Panc1 (cell line): ENCODE measurements around the gene SSH2. TPM values are rescaled to one million over a fixed set of nuclear protein-coding genes. Genes with fewer than 3 reads are reported as not detected.

Experiments used
- ATAC-seq: fragments of 200-7000 bp; cut with Tn5 transposase; 2 replicates; pipeline ENCODE4 v1.9.1; 2020; ENCODE audit warnings: mild to moderate bottlenecking, moderate library complexity
- BruUV-seq: library from RNA; stranded (reverse); fragments of 400-500 nt; replicated peaks from 2 replicates; lab custom pipeline; 2021; lab: Mats Ljungman, UMichigan
- CTCF ChIA-PET: fragments of 300-600 bp; sonication (Branson Sonifier 250); formaldehyde crosslinking; loops from one replicate; lab custom pipeline; 2022; ENCODE audit warnings: antibody characterized with exemption; lab: Charles Lee
- POLR2A ChIA-PET: fragments of 300-600 bp; sonication (Branson Sonifier 250); formaldehyde crosslinking; loops from one replicate; lab custom pipeline; 2022; ENCODE audit warnings: antibody characterized with exemption; lab: Charles Lee
- DNase-seq: peaks from one replicate; pipeline ENCODE4 v3.0.0-alpha.2; 2010; ENCODE audit warnings: low read depth, low spot score
- H3K27ac ChIP-seq: 2 replicates; pipeline ENCODE4 v1.5.1; 2011; ENCODE audit warnings: mild to moderate bottlenecking, low read length, inconsistent platforms
- H3K27me3 ChIP-seq: fragments of 200-500 bp; sonication (Bioruptor generic); 2 replicates; pipeline ENCODE4 v1.6.0; 2014; ENCODE audit warnings: low read length, inconsistent platforms; ENCODE audit not compliant: control insufficient read depth, insufficient read depth
- H3K36me3 ChIP-seq: fragments of 200-500 bp; sonication (Bioruptor generic); 2 replicates; pipeline ENCODE4 v1.5.1; 2014; ENCODE audit warnings: inconsistent platforms, mild to moderate bottlenecking, low read length, moderate library complexity; ENCODE audit not compliant: control insufficient read depth, insufficient read depth
- H3K4me1 ChIP-seq: 2 replicates; pipeline ENCODE4 v1.5.1; 2011; ENCODE audit warnings: inconsistent platforms, mild to moderate bottlenecking, low read length, moderate library complexity; ENCODE audit not compliant: control insufficient read depth, insufficient read depth
- H3K4me3 ChIP-seq, 2 experiments: 2 replicates each; pipeline ENCODE4 v1.5.1; 2011 to 2012; ENCODE audit warnings: low read depth in 2 of 2, low read length in 2 of 2, mild to moderate bottlenecking in 2 of 2, inconsistent platforms in 1 of 2, moderate library complexity in 1 of 2
- H3K9me3 ChIP-seq: fragments of 200-500 bp; sonication (Bioruptor generic); 2 replicates; pipeline ENCODE4 v1.5.1; 2014; ENCODE audit warnings: low read depth, mild to moderate bottlenecking, inconsistent platforms, low read length, moderate library complexity; ENCODE audit not compliant: control insufficient read depth, insufficient read depth
- POLR2AphosphoS5 ChIP-seq: IDR thresholded peaks from 2 replicates; pipeline ENCODE4 v1.6.1; 2012; ENCODE audit warnings: mild to moderate bottlenecking, low read depth, low read length, moderate library complexity
- REST ChIP-seq, 2 experiments: IDR thresholded peaks; 2 replicates each; pipeline ENCODE4 v1.6.1; 2011 to 2012; ENCODE audit warnings: low read depth in 2 of 2, control low read depth in 1 of 2, low read length in 1 of 2, mild to moderate bottlenecking in 1 of 2, moderate library complexity in 1 of 2; ENCODE audit not compliant: insufficient read depth in 1 of 2
- SIN3A ChIP-seq: IDR thresholded peaks from 2 replicates; pipeline ENCODE4 v1.6.1; 2012; ENCODE audit warnings: low read depth, mild to moderate bottlenecking, low read length, moderate library complexity, borderline replicate concordance; ENCODE audit not compliant: insufficient read depth
- TCF7L2 ChIP-seq: IDR thresholded peaks from 2 replicates; pipeline ENCODE4 v1.6.1; 2011; ENCODE audit warnings: mild to moderate bottlenecking, low read depth, low read length, inconsistent platforms
- in situ Hi-C: cut with HindIII; loops from 2 replicates; pipeline ENCODE4 v1.10.0; 2016; ENCODE audit warnings: low sequenced_read_pairs, low pct_unique_long_range_greater_than_20kb
- intact Hi-C: fragments of 100-400 bp; cut with micrococcal nuclease; formaldehyde crosslinking; loops from one replicate; pipeline ENCODE4 v1.10.0; 2022; ENCODE audit not compliant: unreplicated experiment
- total RNA-seq: library from RNA; stranded (reverse); gene quantifications from one replicate; pipeline ENCODE4 v1.2.1, GENCODE V29; 2021; ENCODE audit not compliant: unreplicated experiment
- TF ChIP-seq, protein P1 (sequence below): fragments of 450-650 bp; IDR thresholded peaks from 2 replicates; pipeline ENCODE4 v1.5.1; 2017; ENCODE audit warnings: mild to moderate bottlenecking

Gene SSH2
- total RNA-seq, 1 experiment from 2014 or later, result 30.6 TPM

DNA sequence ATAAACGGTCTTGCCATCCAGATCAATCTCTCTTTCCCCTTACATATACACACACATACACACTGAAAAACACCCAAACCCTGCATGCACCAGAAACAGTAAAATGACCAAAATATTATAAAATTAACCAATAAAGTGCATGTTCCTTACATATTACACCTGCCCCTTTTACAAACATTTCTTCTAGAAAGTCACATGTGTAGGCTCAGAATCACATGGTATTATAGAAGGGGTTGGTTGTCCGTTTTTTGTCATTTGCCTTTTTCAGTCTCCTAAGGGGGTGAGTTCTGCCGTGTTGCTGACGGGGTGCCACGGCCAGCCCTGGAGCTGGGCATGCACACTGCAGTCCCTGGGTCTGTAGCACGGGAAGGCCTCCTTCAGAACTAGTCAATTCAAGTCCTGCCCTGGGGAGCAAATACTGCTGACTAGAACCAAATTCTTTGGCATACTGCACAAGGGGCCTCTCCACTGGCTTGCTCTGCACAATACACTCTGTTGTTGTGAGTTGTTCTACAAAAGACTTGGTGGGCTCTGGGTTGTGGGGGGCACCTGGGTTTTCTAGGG is 299.3 kb downstream of the SSH2 start:
- ChIA-PET CTCF (interaction anchor here (0.7 to 1.5 kb wide), 2 partner anchors 14 to 604 kb away, joined by 3 read pairs; no protein-coding TSS in a partner anchor), POLR2A (no interaction called here)
- DNase-seq (no peak), ATAC-seq (no peak)
- H3K4me1 ChIP-seq, result no peaks in the 10 kb centered on the region
- H3K4me3 ChIP-seq, result no peak overlapping the region
- no peaks in the 10 kb centered on the region for H3K27me3 ChIP-seq
- TF ChIP-seq TCF7L2 (no peak), SIN3A (no peak), REST (IDR thresholded peaks at IDR 0.05; ENCODE audit: insufficient read depth in 1 of 2, low read depth in 2 of 2, low read length in 1 of 2) (no peak), POLR2AphosphoS5 (no peak)
- TF ChIP-seq, protein P1, sequence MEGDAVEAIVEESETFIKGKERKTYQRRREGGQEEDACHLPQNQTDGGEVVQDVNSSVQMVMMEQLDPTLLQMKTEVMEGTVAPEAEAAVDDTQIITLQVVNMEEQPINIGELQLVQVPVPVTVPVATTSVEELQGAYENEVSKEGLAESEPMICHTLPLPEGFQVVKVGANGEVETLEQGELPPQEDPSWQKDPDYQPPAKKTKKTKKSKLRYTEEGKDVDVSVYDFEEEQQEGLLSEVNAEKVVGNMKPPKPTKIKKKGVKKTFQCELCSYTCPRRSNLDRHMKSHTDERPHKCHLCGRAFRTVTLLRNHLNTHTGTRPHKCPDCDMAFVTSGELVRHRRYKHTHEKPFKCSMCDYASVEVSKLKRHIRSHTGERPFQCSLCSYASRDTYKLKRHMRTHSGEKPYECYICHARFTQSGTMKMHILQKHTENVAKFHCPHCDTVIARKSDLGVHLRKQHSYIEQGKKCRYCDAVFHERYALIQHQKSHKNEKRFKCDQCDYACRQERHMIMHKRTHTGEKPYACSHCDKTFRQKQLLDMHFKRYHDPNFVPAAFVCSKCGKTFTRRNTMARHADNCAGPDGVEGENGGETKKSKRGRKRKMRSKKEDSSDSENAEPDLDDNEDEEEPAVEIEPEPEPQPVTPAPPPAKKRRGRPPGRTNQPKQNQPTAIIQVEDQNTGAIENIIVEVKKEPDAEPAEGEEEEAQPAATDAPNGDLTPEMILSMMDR, result no peak
- in situ Hi-C loops, result no loop called here
- no peak overlapping the region for H3K27ac ChIP-seq
- no TSS peak for BruUV-seq
- no peaks in the 10 kb centered on the region for H3K36me3 ChIP-seq
- intact Hi-C loops, result no loop called here
- no peaks in the 10 kb centered on the region for H3K9me3 ChIP-seq

DNA sequence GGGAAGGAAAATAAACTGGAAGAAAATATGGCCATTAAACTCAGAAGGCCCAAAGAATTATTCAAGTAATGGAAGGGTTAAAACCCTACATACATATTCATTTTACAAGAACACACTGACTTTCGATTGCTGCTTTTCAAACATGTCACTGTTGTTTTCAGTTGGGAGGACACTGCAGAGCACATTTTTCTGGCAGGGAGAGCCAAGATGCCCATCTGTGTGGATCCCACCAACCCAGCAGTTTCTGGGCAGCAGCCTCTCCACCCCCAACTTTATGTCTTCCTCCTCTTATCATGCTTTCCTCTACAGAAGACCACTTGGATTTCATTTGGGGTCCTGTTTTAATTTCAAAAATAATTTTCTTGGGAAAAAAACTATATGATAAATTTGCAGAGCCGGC is 300.2 kb downstream of the SSH2 start:
- intact Hi-C loops, result no loop called here
- Histone ChIP-seq H3K4me3 (no peak overlapping the region), H3K4me1 (no peaks in the 10 kb centered on the region), H3K27me3 (no peaks in the 10 kb centered on the region), H3K36me3 (no peaks in the 10 kb centered on the region), H3K9me3 (no peaks in the 10 kb centered on the region), H3K27ac (no peak overlapping the region)
- no peak for ATAC-seq
- in situ Hi-C loops, result no loop called here
- ChIA-PET POLR2A (no interaction called here), CTCF (interaction anchor here (1.5 kb wide), 1 partner anchor 13 kb away, joined by 3 read pairs; no protein-coding TSS in a partner anchor)
- no peak for TF ChIP-seq SIN3A
- no peak for TF ChIP-seq TCF7L2
- TF ChIP-seq REST (IDR thresholded peaks at IDR 0.05; ENCODE audit: insufficient read depth in 1 of 2, low read depth in 2 of 2, low read length in 1 of 2), result no peak
- TF ChIP-seq, protein P1, result no peak
- no peak for TF ChIP-seq POLR2AphosphoS5
- no peak for DNase-seq
- BruUV-seq, result no TSS peak
